Activated naive CD8-positive, alpha-beta T cell treated with anti-CD3 and anti-CD28 coated beads, Interleukin-2, amount 10 ng/mL, durations not matched to agents 7 days and 5 days (primary cell): ENCODE measurements around the gene ALDH3B1. TPM values are rescaled to one million over a fixed set of nuclear protein-coding genes. Genes with fewer than 3 reads are reported as not detected.

Experiments used
- ATAC-seq: fragments of 150-1000 bp; cut with Tn5 transposase; one replicate; pipeline ENCODE4 v1.10.0; 2021; ENCODE audit warnings: low read depth, moderate library complexity
- POLR2A ChIA-PET: fragments of 350-600 bp; sonication (Branson Sonifier 250); formaldehyde crosslinking; loops from one replicate; lab custom pipeline; 2021; ENCODE audit warnings: antibody characterized with exemption; lab: Charles Lee
- DNase-seq: peaks from one replicate; pipeline ENCODE4 v3.0.0; 2021
- H3K27ac Mint-ChIP-seq: one replicate; pipeline ENCODE4 v1.8.0; 2022; ENCODE audit warnings: mild to moderate bottlenecking, mixed read lengths
- H3K27me3 Mint-ChIP-seq: one replicate; pipeline ENCODE4 v1.8.0; 2022; ENCODE audit warnings: mild to moderate bottlenecking, moderate library complexity, mixed read lengths
- H3K36me3 Mint-ChIP-seq: one replicate; pipeline ENCODE4 v1.8.0; 2021; ENCODE audit warnings: mild to moderate bottlenecking, mixed read lengths
- H3K4me1 Mint-ChIP-seq: one replicate; pipeline ENCODE4 v1.8.0; 2021; ENCODE audit warnings: mixed read lengths
- H3K4me3 Mint-ChIP-seq: one replicate; pipeline ENCODE4 v1.8.0; 2022; ENCODE audit warnings: mild to moderate bottlenecking, moderate library complexity, mixed read lengths
- H3K9me3 Mint-ChIP-seq: one replicate; pipeline ENCODE4 v1.8.0; 2021; ENCODE audit warnings: mixed read lengths
- total RNA-seq, 2 experiments: library from RNA; stranded (reverse); gene quantifications; one replicate each; pipeline ENCODE4 v1.2.3, GENCODE V29; 2021

ALDH3B1 gene
- total RNA-seq, 2 experiments from 2014 or later, result 0.45 to 0.61 TPM

DNA sequence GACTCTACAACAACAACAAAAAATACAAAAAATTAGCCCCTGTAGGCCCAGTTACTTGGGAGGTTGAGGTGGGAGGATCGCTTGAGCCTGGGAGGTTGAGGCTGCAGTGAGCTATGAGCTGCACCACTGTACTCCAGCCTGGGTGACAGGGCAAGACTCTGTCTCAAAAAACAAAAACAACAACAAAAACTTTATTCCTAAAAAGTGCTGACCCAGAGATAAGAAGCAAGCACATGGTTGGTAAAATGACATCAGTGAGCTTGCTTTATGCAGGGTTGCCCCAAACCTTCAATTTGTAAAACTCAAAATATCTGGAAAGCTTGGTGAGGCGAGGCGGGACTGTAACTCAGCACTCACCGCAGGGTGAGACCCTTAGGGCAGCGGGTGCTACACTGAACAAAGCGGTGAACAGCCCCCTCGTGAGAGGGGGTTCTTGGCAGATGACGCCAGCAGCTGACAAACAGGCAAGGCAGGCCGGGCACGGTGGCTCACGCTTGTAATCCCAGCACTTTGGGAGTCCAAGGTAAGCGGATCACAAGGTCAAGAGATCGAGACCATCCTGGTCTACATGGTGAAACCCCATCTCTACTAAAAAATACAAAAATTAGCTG is 25.2 kb downstream of the ALDH3B1 start:
- no peak for ATAC-seq
- Mint-ChIP-seq H3K4me3 (no peak overlapping the region), H3K4me1 (peaks cover 22% of the 10 kb centered on the region), H3K27ac (peak overlapping the region; percentile 47), H3K27me3 (no peaks in the 10 kb centered on the region), H3K9me3 (no peaks in the 10 kb centered on the region), H3K36me3 (peaks cover 5% of the 10 kb centered on the region)
- DNase-seq, result no peak
- POLR2A ChIA-PET, result interaction anchor here (0.7 kb wide), 1 partner anchor 85 kb away, joined by 4 read pairs; no protein-coding TSS in a partner anchor

- peaks cover 22% of the 10 kb centered on the region for H3K4me1 Mint-ChIP-seq
- POLR2A ChIA-PET, result interaction anchor here (0.6 to 3.2 kb wide), 3 partner anchors 11 to 64 kb away, joined by 3 to 12 read pairs (median 4); partner anchors contain the start of gene UNC93B1
- DNase-seq, result no peak
- peak overlapping the region; percentile 97 for H3K27ac Mint-ChIP-seq
- H3K9me3 Mint-ChIP-seq, result no peaks in the 10 kb centered on the region
- ATAC-seq, result no peak
- peaks cover 5% of the 10 kb centered on the region for H3K36me3 Mint-ChIP-seq
- no peak overlapping the region for H3K4me3 Mint-ChIP-seq
- no peaks in the 10 kb centered on the region for H3K27me3 Mint-ChIP-seq
These were observed 26.1 kb downstream of the ALDH3B1 start for GRCh38 chr11:68036141-68036716.

DNA sequence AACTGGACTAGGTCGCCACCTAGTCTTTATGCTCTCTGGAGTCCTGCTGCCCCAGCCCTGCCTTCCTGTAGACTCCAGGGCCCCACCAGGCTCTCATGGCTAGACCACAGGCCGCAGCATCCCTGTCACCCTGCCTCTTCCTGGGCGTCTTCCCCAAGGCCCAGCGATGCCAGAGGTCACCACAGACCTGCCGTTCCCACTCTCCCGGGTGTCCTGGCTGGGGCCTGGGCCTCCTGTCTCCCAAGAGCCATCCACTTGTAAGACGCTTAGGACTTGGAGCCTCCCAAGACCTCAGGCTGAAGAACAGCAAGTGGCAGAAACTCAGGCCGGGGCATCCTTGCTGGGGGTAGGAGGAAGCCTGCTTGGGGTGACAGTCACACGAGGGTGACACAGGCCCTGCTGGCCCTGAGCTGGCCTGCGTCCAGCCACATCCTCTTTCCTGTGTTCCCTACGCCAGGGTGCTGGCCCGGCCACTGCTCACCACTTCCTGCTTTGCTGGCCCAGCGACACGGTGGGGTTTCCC is 26.7 kb downstream of the ALDH3B1 start:
- DNase-seq (peak; percentile 56), ATAC-seq (peak; percentile 44)
- H3K27ac Mint-ChIP-seq, result peak overlapping the region; percentile 97
- H3K4me3 Mint-ChIP-seq, result peak overlapping the region; percentile 63
- no peaks in the 10 kb centered on the region for H3K9me3 Mint-ChIP-seq
- peaks cover 3% of the 10 kb centered on the region for H3K36me3 Mint-ChIP-seq
- H3K27me3 Mint-ChIP-seq, result no peaks in the 10 kb centered on the region
- H3K4me1 Mint-ChIP-seq, result peaks cover 20% of the 10 kb centered on the region
- POLR2A ChIA-PET, result interaction anchor here (0.6 to 3.2 kb wide), 5 partner anchors 8 to 63 kb away, joined by 3 to 12 read pairs (median 4); partner anchors contain the start of gene UNC93B1

DNA sequence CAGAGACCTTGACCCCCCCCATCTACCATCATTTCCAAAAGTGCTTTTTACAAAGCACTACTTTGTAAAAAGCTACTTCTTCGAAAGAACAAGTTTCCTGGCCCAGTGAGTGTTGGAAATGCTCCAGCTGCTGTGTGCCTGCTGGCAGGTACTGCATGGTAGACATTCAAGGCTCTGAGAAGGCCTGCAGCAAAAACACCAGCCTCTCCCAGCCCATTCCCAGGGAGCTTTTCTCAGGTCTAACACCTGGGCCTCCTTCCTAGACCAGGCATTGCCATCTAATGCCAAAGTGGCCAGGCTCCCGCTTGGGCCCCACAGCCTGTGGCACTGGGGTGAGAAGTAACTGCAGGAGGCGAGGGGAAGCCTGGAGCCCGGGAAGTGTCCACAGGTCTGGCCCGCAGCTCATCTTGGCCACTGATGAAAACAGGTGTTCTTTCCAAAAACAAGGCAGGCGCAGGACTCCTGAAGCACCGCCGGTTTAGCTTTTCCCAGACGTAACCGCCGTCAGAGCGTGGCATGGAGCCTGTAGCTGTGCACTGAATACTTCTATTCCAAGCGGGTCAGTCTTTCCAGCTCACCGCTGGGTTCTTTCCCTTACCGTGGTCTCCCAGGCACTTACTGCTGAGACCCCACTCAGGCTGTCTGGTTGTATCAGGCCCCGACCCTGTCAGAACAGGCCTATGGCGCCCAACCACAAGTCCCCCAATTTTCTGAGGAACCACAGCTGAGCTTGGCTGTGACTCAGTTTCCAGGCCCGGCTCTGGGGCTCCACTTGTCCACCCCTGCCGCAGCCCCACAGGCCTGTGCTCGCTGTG is 27.5 kb downstream of the ALDH3B1 start:
- DNase-seq (no peak), ATAC-seq (no peak)
- peaks cover 2% of the 10 kb centered on the region for H3K36me3 Mint-ChIP-seq
- POLR2A ChIA-PET, result interaction anchor here (0.7 to 3.2 kb wide), 3 partner anchors 9 to 39 kb away, joined by 3 to 12 read pairs (median 4); partner anchors contain the start of gene UNC93B1
- no peaks in the 10 kb centered on the region for H3K27me3 Mint-ChIP-seq
- H3K27ac Mint-ChIP-seq, result peak overlapping the region; percentile 97
- H3K4me3 Mint-ChIP-seq, result peak overlapping the region; percentile 63
- H3K9me3 Mint-ChIP-seq, result no peaks in the 10 kb centered on the region
- peaks cover 20% of the 10 kb centered on the region for H3K4me1 Mint-ChIP-seq

DNA sequence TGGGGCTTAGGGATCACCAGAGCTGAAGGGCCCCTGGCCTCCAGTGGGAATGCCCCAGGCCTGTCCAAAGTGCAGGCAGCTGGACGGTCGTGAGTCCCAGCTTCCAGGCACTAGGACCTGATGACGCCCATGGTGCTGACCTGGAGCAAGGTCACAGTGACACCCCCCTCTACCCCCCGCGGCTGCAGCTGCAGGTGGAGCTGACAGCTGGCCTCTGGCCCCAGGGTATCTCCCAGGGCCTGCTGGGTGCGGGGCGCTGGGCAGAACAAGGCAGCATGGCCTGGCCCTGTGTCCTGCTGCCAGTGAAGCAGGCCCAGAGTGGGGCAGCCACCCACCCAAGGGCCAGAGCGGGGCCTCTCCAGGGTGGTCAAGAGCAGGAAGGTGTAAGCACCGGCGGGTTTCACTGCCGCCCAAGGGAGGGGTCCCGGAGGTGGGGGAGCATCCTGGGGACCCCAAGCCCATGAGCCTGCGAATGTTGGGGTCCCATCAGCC is 28.1 kb downstream of the ALDH3B1 start:
- Mint-ChIP-seq H3K4me3 (peak overlapping the region; percentile 97), H3K27me3 (no peaks in the 10 kb centered on the region), H3K4me1 (peaks cover 20% of the 10 kb centered on the region), H3K27ac (peak overlapping the region; percentile 30), H3K36me3 (peaks cover 2% of the 10 kb centered on the region), H3K9me3 (no peaks in the 10 kb centered on the region)
- POLR2A ChIA-PET, result interaction anchor here (1.2 to 3.2 kb wide), 3 partner anchors 35 to 40 kb away, joined by 3 to 12 read pairs (median 4); partner anchors contain the start of gene UNC93B1
- ATAC-seq (no peak), DNase-seq (no peak)

DNA sequence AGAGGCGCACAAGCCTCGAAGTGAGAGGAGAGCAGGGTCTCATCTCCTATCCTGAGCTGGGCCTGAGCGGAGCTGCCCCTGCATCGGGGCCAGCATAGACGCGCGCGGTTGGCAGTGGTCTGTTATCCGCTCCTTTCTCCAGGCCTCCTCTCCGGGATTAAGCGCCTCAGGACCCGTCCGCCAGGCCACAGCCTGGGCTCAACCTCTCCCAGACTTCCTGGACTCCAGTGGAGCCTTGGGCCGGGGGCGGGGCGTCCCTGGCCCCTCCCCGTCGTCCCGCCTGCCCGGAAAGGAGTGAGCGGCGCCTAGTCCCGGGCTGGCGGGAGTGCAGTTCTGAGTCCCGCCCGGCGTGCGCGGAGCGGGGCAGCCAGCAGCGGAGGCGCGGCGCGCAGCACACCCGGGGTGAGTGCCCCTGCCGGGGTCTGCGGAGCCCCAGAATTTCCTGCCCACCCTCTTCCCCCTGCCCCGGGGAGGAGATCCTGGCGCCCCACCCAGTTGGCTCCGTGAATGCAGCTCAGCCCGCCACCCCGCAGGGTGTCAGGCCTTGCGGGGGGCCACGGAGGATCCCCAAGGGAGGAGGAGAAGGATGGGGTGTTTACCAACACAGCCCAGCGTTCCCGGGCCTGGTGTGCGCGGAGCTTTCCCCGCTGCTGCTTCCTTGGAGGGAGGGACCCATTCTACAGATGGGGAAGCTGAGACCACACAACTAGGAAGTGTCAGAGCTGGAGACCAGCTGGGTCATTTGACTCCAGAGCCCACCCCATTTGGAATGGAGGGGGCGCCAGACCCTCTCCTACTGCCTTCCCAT is 28.8 kb downstream of the ALDH3B1 start, which contains the start of gene TCIRG1:
TSS of gene TCIRG1 (plus strand) at position 308 of the 808 bp plus-strand sequence. CDS start 2,247 bp downstream, outside the sequence.
- POLR2A ChIA-PET, result interaction anchor here (1.0 to 3.2 kb wide), 4 partner anchors 8 to 173 kb away, joined by 3 to 15 read pairs (median 8); partner anchors contain the start of genes NDUFS8 and UNC93B1
- peak; percentile 77 for DNase-seq
- Mint-ChIP-seq H3K27ac (peak within 1 kb of the TSS; percentile 97), H3K36me3 (no peaks in the 10 kb centered on the region), H3K4me1 (peaks cover 20% of the 10 kb centered on the region), H3K4me3 (peak within 1 kb of the TSS; percentile 97), H3K9me3 (no peaks in the 10 kb centered on the region), H3K27me3 (no peaks in the 10 kb centered on the region)
- peak; percentile 54 for ATAC-seq

GRCh38 chr11:68039526-68040086 is 29.5 kb downstream of the ALDH3B1 start:
- peak overlapping the region; percentile 96 for H3K27ac Mint-ChIP-seq
- H3K4me3 Mint-ChIP-seq, result peak overlapping the region; percentile 97
- no peaks in the 10 kb centered on the region for H3K36me3 Mint-ChIP-seq
- no peaks in the 10 kb centered on the region for H3K9me3 Mint-ChIP-seq
- no peak for DNase-seq
- H3K4me1 Mint-ChIP-seq, result peaks cover 20% of the 10 kb centered on the region
- POLR2A ChIA-PET, result interaction anchor here (0.7 to 3.2 kb wide), 6 partner anchors 9 to 1772 kb away, joined by 3 to 15 read pairs (median 3); partner anchors contain the start of genes NDUFS8 and UNC93B1
- H3K27me3 Mint-ChIP-seq, result no peaks in the 10 kb centered on the region
- peak; percentile 1 for ATAC-seq

GRCh38 chr11:68040101-68040956 is 30.2 kb downstream of the ALDH3B1 start:
- POLR2A ChIA-PET, result interaction anchor here (0.7 to 2.5 kb wide), 4 partner anchors 10 to 1772 kb away, joined by 3 to 15 read pairs (median 3); partner anchors contain the start of gene NDUFS8
- Mint-ChIP-seq H3K27ac (peak overlapping the region; percentile 96), H3K9me3 (no peaks in the 10 kb centered on the region)

GRCh38 chr11:68040957-68041591 is 30.9 kb downstream of the ALDH3B1 start:
- ATAC-seq, result no peak
- peak overlapping the region; percentile 97 for H3K4me3 Mint-ChIP-seq
- H3K36me3 Mint-ChIP-seq, result no peaks in the 10 kb centered on the region
- no peaks in the 10 kb centered on the region for H3K27me3 Mint-ChIP-seq
- H3K27ac Mint-ChIP-seq, result peak overlapping the region; percentile 96
- peaks cover 16% of the 10 kb centered on the region for H3K4me1 Mint-ChIP-seq
- POLR2A ChIA-PET, result interaction anchor here (0.6 to 2.5 kb wide), 3 partner anchors 10 to 85 kb away, joined by 3 to 15 read pairs (median 4); partner anchors contain the start of gene NDUFS8
- H3K9me3 Mint-ChIP-seq, result no peaks in the 10 kb centered on the region
- no peak for DNase-seq

More at GRCh38 chr11:68040101-68040956, 30.2 kb downstream of the ALDH3B1 start:
- Mint-ChIP-seq H3K4me1 (peaks cover 19% of the 10 kb centered on the region), H3K27me3 (no peaks in the 10 kb centered on the region), H3K36me3 (no peaks in the 10 kb centered on the region), H3K4me3 (peak overlapping the region; percentile 97)
- DNase-seq, result peak; percentile 70
- ATAC-seq, result peak; percentile 37

- no peak for DNase-seq
- ATAC-seq, result no peak
- Mint-ChIP-seq H3K36me3 (peaks cover 1% of the 10 kb centered on the region), H3K4me1 (peaks cover 13% of the 10 kb centered on the region), H3K9me3 (no peaks in the 10 kb centered on the region), H3K27me3 (no peaks in the 10 kb centered on the region), H3K4me3 (peak overlapping the region; percentile 42), H3K27ac (peak overlapping the region; percentile 66)
- POLR2A ChIA-PET, result interaction anchor here (0.6 to 1.7 kb wide), 3 partner anchors 10 to 84 kb away, joined by 3 to 10 read pairs (median 4); no protein-coding TSS in a partner anchor
These were observed 31.6 kb downstream of the ALDH3B1 start for GRCh38 chr11:68041617-68042218.
